Islet of Langerhans (tissue), 1 donor: ENCODE results near the gene NIPBL.
"Not testable (repeated sequence)": the region's sequence is repeated elsewhere in the genome, so short reads cannot be mapped to it uniquely, and the experiment has no call there.

Source experiments
- FAIRE-seq: peaks from one replicate; lab custom pipeline; 2011; peaks lifted over from hg19 to GRCh38; lab: Jason Lieb, UNC

NIPBL gene

GRCh38 chr5:36901077-36901476 lies 24.5 kb downstream of the NIPBL start:
- FAIRE-seq = not testable (repeated sequence)

- no peak for FAIRE-seq
Observed at GRCh38 chr5:36901856-36902255, 25.3 kb downstream of the NIPBL start.

GRCh38 chr5:36902353-36902752 lies 25.8 kb downstream of the NIPBL start:
- FAIRE-seq = no peak

GRCh38 chr5:36904677-36905076 lies 28.1 kb downstream of the NIPBL start:
- no peak for FAIRE-seq

GRCh38 chr5:36908544-36909260 lies 32.1 kb downstream of the NIPBL start:
- peak; percentile 47 for FAIRE-seq

GRCh38 chr5:36915653-36916052 lies 39.1 kb downstream of the NIPBL start:
- peak; percentile 36 for FAIRE-seq

- FAIRE-seq = not testable (repeated sequence)
Observed at GRCh38 chr5:36916614-36917013, 40.0 kb downstream of the NIPBL start.

GRCh38 chr5:36917358-36917757 lies 40.8 kb downstream of the NIPBL start:
- FAIRE-seq = not testable (repeated sequence)

GRCh38 chr5:36919238-36919637 lies 42.7 kb downstream of the NIPBL start:
- FAIRE-seq = no peak

- FAIRE-seq = no peak
Observed at GRCh38 chr5:36919650-36920049, 43.1 kb downstream of the NIPBL start.

GRCh38 chr5:36928947-36929346 lies 52.4 kb downstream of the NIPBL start:
- FAIRE-seq = no peak

GRCh38 chr5:36929438-36929837 lies 52.9 kb downstream of the NIPBL start:
- FAIRE-seq = peak; percentile 36

GRCh38 chr5:36932056-36932455 lies 55.5 kb downstream of the NIPBL start:
- FAIRE-seq = no peak

- FAIRE-seq = no peak
Observed at GRCh38 chr5:36932699-36933098, 56.1 kb downstream of the NIPBL start.

GRCh38 chr5:36934740-36935356 lies 58.3 kb downstream of the NIPBL start:
- no peak for FAIRE-seq

- no peak for FAIRE-seq
Observed at GRCh38 chr5:36935805-36936204, 59.2 kb downstream of the NIPBL start.

GRCh38 chr5:36936309-36936708 lies 59.7 kb downstream of the NIPBL start:
- peak; percentile 43 for FAIRE-seq

GRCh38 chr5:36938129-36938528 lies 61.6 kb downstream of the NIPBL start:
- no peak for FAIRE-seq

GRCh38 chr5:36939969-36940858 lies 63.6 kb downstream of the NIPBL start:
- FAIRE-seq = peak; percentile 62

- FAIRE-seq = no peak
Observed at GRCh38 chr5:36943584-36943983, 67.0 kb downstream of the NIPBL start.

GRCh38 chr5:36944024-36944423 lies 67.5 kb downstream of the NIPBL start:
- no peak for FAIRE-seq

GRCh38 chr5:36944607-36945225 lies 68.1 kb downstream of the NIPBL start:
- peak; percentile 99 for FAIRE-seq

GRCh38 chr5:36945687-36946086 lies 69.1 kb downstream of the NIPBL start:
- FAIRE-seq = no peak
